GM21717 (cell line): ENCODE measurements around the gene LBX2.

ENCODE experiments used
- ATAC-seq: cut with Tn5 transposase; IDR thresholded peaks from one replicate; pipeline ENCODE4 v1.9.1; 2021; ENCODE audit warnings: mild to moderate bottlenecking, moderate library complexity; ENCODE audit not compliant: unreplicated experiment

LBX2 gene

GRCh38 chr2:74458132-74458937, 41.1 kb downstream of the LBX2 start, which contains the start of gene WBP1:
TSS of gene WBP1 (plus strand) at chr2:74458438. CDS start at chr2:74458603, 165 bp downstream.
- peak; percentile 81 for ATAC-seq

GRCh38 chr2:74457549-74458131, 41.8 kb downstream of the LBX2 start:
- ATAC-seq: peak; percentile 33

- ATAC-seq: no peak
These were observed 42.3 kb downstream of the LBX2 start for GRCh38 chr2:74457129-74457548.

GRCh38 chr2:74454654-74455511, 44.5 kb downstream of the LBX2 start, which contains the start of gene INO80B:
TSS of gene INO80B (plus strand) at chr2:74455087. CDS start at chr2:74455117, 30 bp downstream.
- peak; percentile 35 for ATAC-seq

- no peak for ATAC-seq
These were observed 48.7 kb downstream of the LBX2 start for GRCh38 chr2:74450570-74451190.

- no peak for ATAC-seq
These were observed 50.6 kb downstream of the LBX2 start for GRCh38 chr2:74448771-74449170.
